IPS-18c (cell line): ENCODE results near the gene PCDHGB3.
"Not testable (repeated sequence)": the region's sequence is repeated elsewhere in the genome, so short reads cannot be mapped to it uniquely, and the experiment has no call there.

Experiments used
- H3K4me3 ChIP-seq: 2 replicates; pipeline ENCODE4 v1.7.0; 2013; ENCODE audit warnings: low read depth, mild to moderate bottlenecking, low read length, moderate library complexity; ENCODE audit not compliant: insufficient read depth
- H3K9me3 ChIP-seq: one replicate; pipeline ENCODE4 v1.6.1; 2013; ENCODE audit warnings: mild to moderate bottlenecking, low read length, moderate library complexity; ENCODE audit not compliant: control insufficient read depth, insufficient read depth

PCDHGB3 gene

GRCh38 chr5:141383345-141383744 is 13.3 kb downstream of the PCDHGB3 start:
- peaks cover 13% of the 10 kb centered on the region for H3K9me3 ChIP-seq
- no peak overlapping the region for H3K4me3 ChIP-seq

GRCh38 chr5:141384471-141385267 is 14.6 kb downstream of the PCDHGB3 start:
- H3K4me3 ChIP-seq = no peak overlapping the region
- H3K9me3 ChIP-seq = peaks cover 22% of the 10 kb centered on the region

- peaks cover 19% of the 10 kb centered on the region for H3K9me3 ChIP-seq
- H3K4me3 ChIP-seq = not testable (repeated sequence)
Observed at GRCh38 chr5:141387557-141388311, 17.7 kb downstream of the PCDHGB3 start, which contains the start of gene PCDHGB4. PCDHGB4 (plus strand) TSS chr5:141387698; CDS start chr5:141387885, 187 bp downstream.

- H3K9me3 ChIP-seq = peaks cover 24% of the 10 kb centered on the region
- peak overlapping the region; percentile 20; the same call in 1 of the 2 replicates for H3K4me3 ChIP-seq
Observed at GRCh38 chr5:141388661-141389060, 18.6 kb downstream of the PCDHGB3 start.

- peaks cover 22% of the 10 kb centered on the region for H3K9me3 ChIP-seq
Observed at GRCh38 chr5:141389153-141390042, 19.4 kb downstream of the PCDHGB3 start.

GRCh38 chr5:141392429-141393198 is 22.6 kb downstream of the PCDHGB3 start, which contains the start of gene PCDHGA8:
PCDHGA8 (plus strand) TSS chr5:141392633; CDS start chr5:141392814, 181 bp downstream.
- Histone ChIP-seq H3K9me3 (peaks cover 22% of the 10 kb centered on the region), H3K4me3 (no peak within 1 kb of the TSS; the same call in 1 of the 2 replicates)

More at GRCh38 chr5:141389153-141390042, 19.4 kb downstream of the PCDHGB3 start:
- peak overlapping the region; percentile 20; the same call in 1 of the 2 replicates for H3K4me3 ChIP-seq

GRCh38 chr5:141393267-141393666 is 23.2 kb downstream of the PCDHGB3 start:
- H3K9me3 ChIP-seq = peaks cover 20% of the 10 kb centered on the region
- no peak overlapping the region for H3K4me3 ChIP-seq

GRCh38 chr5:141394401-141395187 is 24.6 kb downstream of the PCDHGB3 start:
- peaks cover 21% of the 10 kb centered on the region for H3K9me3 ChIP-seq
- H3K4me3 ChIP-seq = not testable (repeated sequence)

- peaks cover 25% of the 10 kb centered on the region for H3K9me3 ChIP-seq
- H3K4me3 ChIP-seq = peak within 1 kb of the TSS; percentile 28; the same call in 1 of the 2 replicates
Observed at GRCh38 chr5:141397756-141398551, 27.9 kb downstream of the PCDHGB3 start, which contains the start of gene PCDHGB5. PCDHGB5 (plus strand) TSS chr5:141397947; CDS start chr5:141398128, 181 bp downstream.

- Histone ChIP-seq H3K4me3 (no peak overlapping the region), H3K9me3 (peaks cover 19% of the 10 kb centered on the region)
Observed at GRCh38 chr5:141398608-141399007, 28.6 kb downstream of the PCDHGB3 start.

- H3K9me3 ChIP-seq = peaks cover 15% of the 10 kb centered on the region
Observed at GRCh38 chr5:141399555-141400258, 29.7 kb downstream of the PCDHGB3 start.

GRCh38 chr5:141402553-141403243 is 32.7 kb downstream of the PCDHGB3 start, which contains the start of gene PCDHGA9:
PCDHGA9 (plus strand) TSS chr5:141402778; CDS start chr5:141402953, 175 bp downstream.
- Histone ChIP-seq H3K4me3 (no peak within 1 kb of the TSS), H3K9me3 (peaks cover 15% of the 10 kb centered on the region)

More at GRCh38 chr5:141399555-141400258, 29.7 kb downstream of the PCDHGB3 start:
- no peak overlapping the region for H3K4me3 ChIP-seq

- Histone ChIP-seq H3K4me3 (no peak overlapping the region), H3K9me3 (peaks cover 13% of the 10 kb centered on the region)
Observed at GRCh38 chr5:141403387-141403786, 33.3 kb downstream of the PCDHGB3 start.
